ENCODE measurements around the gene ALG3.

GRCh38 chr3:184235381-184236032 is 13.3 kb downstream of the ALG3 start:
- TF ChIP-seq, protein P1, sequence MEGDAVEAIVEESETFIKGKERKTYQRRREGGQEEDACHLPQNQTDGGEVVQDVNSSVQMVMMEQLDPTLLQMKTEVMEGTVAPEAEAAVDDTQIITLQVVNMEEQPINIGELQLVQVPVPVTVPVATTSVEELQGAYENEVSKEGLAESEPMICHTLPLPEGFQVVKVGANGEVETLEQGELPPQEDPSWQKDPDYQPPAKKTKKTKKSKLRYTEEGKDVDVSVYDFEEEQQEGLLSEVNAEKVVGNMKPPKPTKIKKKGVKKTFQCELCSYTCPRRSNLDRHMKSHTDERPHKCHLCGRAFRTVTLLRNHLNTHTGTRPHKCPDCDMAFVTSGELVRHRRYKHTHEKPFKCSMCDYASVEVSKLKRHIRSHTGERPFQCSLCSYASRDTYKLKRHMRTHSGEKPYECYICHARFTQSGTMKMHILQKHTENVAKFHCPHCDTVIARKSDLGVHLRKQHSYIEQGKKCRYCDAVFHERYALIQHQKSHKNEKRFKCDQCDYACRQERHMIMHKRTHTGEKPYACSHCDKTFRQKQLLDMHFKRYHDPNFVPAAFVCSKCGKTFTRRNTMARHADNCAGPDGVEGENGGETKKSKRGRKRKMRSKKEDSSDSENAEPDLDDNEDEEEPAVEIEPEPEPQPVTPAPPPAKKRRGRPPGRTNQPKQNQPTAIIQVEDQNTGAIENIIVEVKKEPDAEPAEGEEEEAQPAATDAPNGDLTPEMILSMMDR (IDR thresholded peaks at IDR 0.05), result no peak
- no peak for TF ChIP-seq TCF7L2 (IDR thresholded peaks at IDR 0.05; ENCODE audit: low read depth, low read length)
- no peak for TF ChIP-seq SIN3A (IDR thresholded peaks at IDR 0.05; ENCODE audit: borderline replicate concordance, insufficient read depth, low read depth, low read length)

All from Panc1 (cell line).